Measurements from ENCODE around the gene NTMT1. TPM values are rescaled to one million over a fixed set of nuclear protein-coding genes. Genes with fewer than 3 reads are reported as not detected.
A peak's percentile ranks its signal among the peaks of the same experiment; 100 is the strongest.

NTMT1 gene
- total and polyA plus RNA-seq, 9 of the 15 experiments (the other 6 are each of a cell fraction or from before 2014, with no cell fraction given), result 42.1 to 116 (median 74.7) TPM

DNA sequence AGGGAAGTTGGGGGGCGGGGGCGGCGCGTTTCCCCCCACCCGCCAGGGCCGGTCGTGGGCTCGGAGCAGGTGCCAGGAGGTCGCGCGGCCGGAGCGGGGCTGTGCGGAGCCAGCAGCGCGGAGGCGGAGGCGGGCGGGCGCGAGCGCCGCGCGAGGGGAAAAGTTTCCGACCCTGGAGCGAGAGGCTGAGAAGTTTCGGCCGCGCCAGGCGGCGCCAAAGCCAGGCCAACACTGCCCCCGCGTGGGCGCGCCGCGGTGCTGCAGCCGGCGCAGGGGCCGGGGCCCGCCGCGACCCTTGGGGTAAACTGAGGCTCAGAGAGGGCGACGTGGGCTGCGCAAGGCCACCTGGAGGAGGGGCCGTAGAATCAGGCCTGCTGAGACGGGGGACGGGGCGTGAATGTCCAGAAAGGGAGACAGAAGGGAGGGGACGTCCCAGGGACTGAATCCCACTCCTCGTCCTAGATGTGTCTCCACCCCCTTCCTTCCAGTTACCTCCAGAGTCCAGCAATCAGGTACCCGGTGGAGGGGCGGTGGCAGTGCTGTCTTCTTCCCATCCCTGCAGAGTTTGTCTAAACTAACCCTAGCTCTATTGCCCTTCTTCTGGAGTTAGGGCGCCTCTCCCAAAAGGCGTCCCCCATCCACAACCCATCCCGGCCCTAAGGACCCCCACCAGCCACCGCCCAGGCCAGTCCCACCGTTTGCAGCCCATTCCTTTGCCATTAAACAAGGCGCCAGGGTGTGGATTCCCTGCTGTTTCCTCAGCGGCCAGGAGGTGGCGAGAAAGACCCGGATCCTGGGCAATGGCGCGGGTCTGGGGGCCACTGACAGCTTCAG is 15.3 kb upstream of the NTMT1 start (continued):
- TF ChIP-seq, protein P1, sequence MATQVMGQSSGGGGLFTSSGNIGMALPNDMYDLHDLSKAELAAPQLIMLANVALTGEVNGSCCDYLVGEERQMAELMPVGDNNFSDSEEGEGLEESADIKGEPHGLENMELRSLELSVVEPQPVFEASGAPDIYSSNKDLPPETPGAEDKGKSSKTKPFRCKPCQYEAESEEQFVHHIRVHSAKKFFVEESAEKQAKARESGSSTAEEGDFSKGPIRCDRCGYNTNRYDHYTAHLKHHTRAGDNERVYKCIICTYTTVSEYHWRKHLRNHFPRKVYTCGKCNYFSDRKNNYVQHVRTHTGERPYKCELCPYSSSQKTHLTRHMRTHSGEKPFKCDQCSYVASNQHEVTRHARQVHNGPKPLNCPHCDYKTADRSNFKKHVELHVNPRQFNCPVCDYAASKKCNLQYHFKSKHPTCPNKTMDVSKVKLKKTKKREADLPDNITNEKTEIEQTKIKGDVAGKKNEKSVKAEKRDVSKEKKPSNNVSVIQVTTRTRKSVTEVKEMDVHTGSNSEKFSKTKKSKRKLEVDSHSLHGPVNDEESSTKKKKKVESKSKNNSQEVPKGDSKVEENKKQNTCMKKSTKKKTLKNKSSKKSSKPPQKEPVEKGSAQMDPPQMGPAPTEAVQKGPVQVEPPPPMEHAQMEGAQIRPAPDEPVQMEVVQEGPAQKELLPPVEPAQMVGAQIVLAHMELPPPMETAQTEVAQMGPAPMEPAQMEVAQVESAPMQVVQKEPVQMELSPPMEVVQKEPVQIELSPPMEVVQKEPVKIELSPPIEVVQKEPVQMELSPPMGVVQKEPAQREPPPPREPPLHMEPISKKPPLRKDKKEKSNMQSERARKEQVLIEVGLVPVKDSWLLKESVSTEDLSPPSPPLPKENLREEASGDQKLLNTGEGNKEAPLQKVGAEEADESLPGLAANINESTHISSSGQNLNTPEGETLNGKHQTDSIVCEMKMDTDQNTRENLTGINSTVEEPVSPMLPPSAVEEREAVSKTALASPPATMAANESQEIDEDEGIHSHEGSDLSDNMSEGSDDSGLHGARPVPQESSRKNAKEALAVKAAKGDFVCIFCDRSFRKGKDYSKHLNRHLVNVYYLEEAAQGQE (IDR thresholded peaks at IDR 0.05; ENCODE audit: borderline replicate concordance), result peak; percentile 89
- TF ChIP-seq, protein P1 (CRISPR knock-in tag; IDR thresholded peaks at IDR 0.05; ENCODE audit: low read depth), result no peak
- TF ChIP-seq CCNT2 (IDR thresholded peaks at IDR 0.05; ENCODE audit: borderline replicate concordance, extremely low read depth, insufficient read length, low read depth, low read length) (peak; percentile 30), KDM5B (IDR thresholded peaks at IDR 0.05; ENCODE audit: insufficient replicate concordance, low read depth, low read length) (no peak), TRIM28 (IDR thresholded peaks at IDR 0.05) (no peak), PCBP1 (IDR thresholded peaks at IDR 0.05; ENCODE audit: low read depth, low read length, poor library complexity, severe bottlenecking) (peak; percentile 8), NFXL1 (CRISPR knock-in tag; IDR thresholded peaks at IDR 0.05) (no peak), HMG20A (CRISPR knock-in tag; conservative IDR thresholded peaks at IDR 0.05) (no peak), HMGN3 (IDR thresholded peaks at IDR 0.05; ENCODE audit: borderline replicate concordance, extremely low read depth, insufficient read length, low read depth, low read length) (no peak), ZNF3 (CRISPR knock-in tag; IDR thresholded peaks at IDR 0.05) (no peak), CTBP1 (IDR thresholded peaks at IDR 0.05; ENCODE audit: borderline replicate concordance) (peak; percentile 86), BMI1 (IDR thresholded peaks at IDR 0.05; ENCODE audit: low read length) (no peak)
- TF ChIP-seq, protein P2, sequence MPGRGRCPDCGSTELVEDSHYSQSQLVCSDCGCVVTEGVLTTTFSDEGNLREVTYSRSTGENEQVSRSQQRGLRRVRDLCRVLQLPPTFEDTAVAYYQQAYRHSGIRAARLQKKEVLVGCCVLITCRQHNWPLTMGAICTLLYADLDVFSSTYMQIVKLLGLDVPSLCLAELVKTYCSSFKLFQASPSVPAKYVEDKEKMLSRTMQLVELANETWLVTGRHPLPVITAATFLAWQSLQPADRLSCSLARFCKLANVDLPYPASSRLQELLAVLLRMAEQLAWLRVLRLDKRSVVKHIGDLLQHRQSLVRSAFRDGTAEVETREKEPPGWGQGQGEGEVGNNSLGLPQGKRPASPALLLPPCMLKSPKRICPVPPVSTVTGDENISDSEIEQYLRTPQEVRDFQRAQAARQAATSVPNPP (IDR thresholded peaks at IDR 0.05; ENCODE audit: borderline replicate concordance, insufficient read depth, insufficient read length), result no peak
- TF ChIP-seq, protein P3, sequence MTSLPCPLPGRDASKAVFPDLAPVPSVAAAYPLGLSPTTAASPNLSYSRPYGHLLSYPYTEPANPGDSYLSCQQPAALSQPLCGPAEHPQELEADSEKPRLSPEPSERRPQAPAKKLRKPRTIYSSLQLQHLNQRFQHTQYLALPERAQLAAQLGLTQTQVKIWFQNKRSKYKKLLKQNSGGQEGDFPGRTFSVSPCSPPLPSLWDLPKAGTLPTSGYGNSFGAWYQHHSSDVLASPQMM (CRISPR knock-in tag; IDR thresholded peaks at IDR 0.05), result no peak
- TF ChIP-seq, protein P4, sequence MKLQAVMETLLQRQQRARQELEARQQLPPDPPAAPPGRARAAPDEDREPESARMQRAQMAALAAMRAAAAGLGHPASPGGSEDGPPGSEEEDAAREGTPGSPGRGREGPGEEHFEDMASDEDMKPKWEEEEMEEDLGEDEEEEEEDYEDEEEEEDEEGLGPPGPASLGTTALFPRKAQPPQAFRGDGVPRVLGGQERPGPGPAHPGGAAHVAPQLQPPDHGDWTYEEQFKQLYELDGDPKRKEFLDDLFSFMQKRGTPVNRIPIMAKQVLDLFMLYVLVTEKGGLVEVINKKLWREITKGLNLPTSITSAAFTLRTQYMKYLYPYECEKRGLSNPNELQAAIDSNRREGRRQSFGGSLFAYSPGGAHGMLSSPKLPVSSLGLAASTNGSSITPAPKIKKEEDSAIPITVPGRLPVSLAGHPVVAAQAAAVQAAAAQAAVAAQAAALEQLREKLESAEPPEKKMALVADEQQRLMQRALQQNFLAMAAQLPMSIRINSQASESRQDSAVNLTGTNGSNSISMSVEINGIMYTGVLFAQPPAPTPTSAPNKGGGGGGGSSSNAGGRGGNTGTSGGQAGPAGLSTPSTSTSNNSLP (IDR thresholded peaks at IDR 0.05; ENCODE audit: borderline replicate concordance, low read depth, low read length), result no peak

Data from K562 (cell line).